Raji (cell line): Measurements from ENCODE around the gene CACNB2.

ENCODE experiments used
- POLR2A ChIP-seq: IDR thresholded peaks from 2 replicates; pipeline ENCODE4 v1.6.1; 2011; ENCODE audit warnings: low read depth, low read length, control low read depth; ENCODE audit not compliant: insufficient read depth

Gene CACNB2

GRCh38 chr10:18164748-18165361 lies 24.6 kb downstream of the CACNB2 start:
- no peak for TF ChIP-seq POLR2A

GRCh38 chr10:18178854-18179483 lies 38.7 kb downstream of the CACNB2 start:
- no peak for TF ChIP-seq POLR2A

- TF ChIP-seq POLR2A: no peak
Measured at GRCh38 chr10:18179891-18180290, 39.7 kb downstream of the CACNB2 start.

- TF ChIP-seq POLR2A: no peak
Measured at GRCh38 chr10:18185621-18186020, 45.4 kb downstream of the CACNB2 start.

GRCh38 chr10:18190840-18191239 lies 50.6 kb downstream of the CACNB2 start:
- no peak for TF ChIP-seq POLR2A

- TF ChIP-seq POLR2A: no peak
Measured at GRCh38 chr10:18194634-18195033, 54.4 kb downstream of the CACNB2 start.

GRCh38 chr10:18195060-18195799 lies 55.0 kb downstream of the CACNB2 start:
- TF ChIP-seq POLR2A: no peak

- TF ChIP-seq POLR2A: no peak
Measured at GRCh38 chr10:18196806-18197550, 56.8 kb downstream of the CACNB2 start.

- TF ChIP-seq POLR2A: no peak
Measured at GRCh38 chr10:18197706-18198105, 57.5 kb downstream of the CACNB2 start.

GRCh38 chr10:18201877-18202276 lies 61.7 kb downstream of the CACNB2 start:
- no peak for TF ChIP-seq POLR2A

- no peak for TF ChIP-seq POLR2A
Measured at GRCh38 chr10:18202680-18203460, 62.6 kb downstream of the CACNB2 start.

GRCh38 chr10:18203471-18203870 lies 63.2 kb downstream of the CACNB2 start:
- no peak for TF ChIP-seq POLR2A

- no peak for TF ChIP-seq POLR2A
Measured at GRCh38 chr10:18204039-18204835, 64.0 kb downstream of the CACNB2 start.
